Activated CD8-positive, alpha-beta memory T cell treated with anti-CD3 and anti-CD28 coated beads, Interleukin-2, amount 10 ng/mL, durations not matched to agents 7 days and 5 days (primary cell): ENCODE results near the gene FTHL17. TPM values are rescaled to one million over a fixed set of nuclear protein-coding genes. Genes with fewer than 3 reads are reported as not detected.

ENCODE experiments used
- total RNA-seq, 2 experiments: library from RNA; stranded (reverse); gene quantifications; one replicate each; pipeline ENCODE4 v1.2.3, GENCODE V29; 2021

Gene FTHL17
- total RNA-seq, 2 experiments from 2014 or later, result not detected

Other genes with a start within 250 kb of the FTHL17 start
- 10 to 100 TPM; 16.1 to 21.7 TPM for gene TAB3, start 182.8 kb downstream of the FTHL17 start, total RNA-seq